IMR-90 (cell line): Measurements from ENCODE around the gene GGT6. TPM values are rescaled to one million over a fixed set of nuclear protein-coding genes. Genes with fewer than 3 reads are reported as not detected.
A peak's percentile ranks its signal among the peaks of the same experiment; 100 is the strongest.

Experiments used
- ATAC-seq: fragments of 200-7000 bp; cut with Tn5 transposase; 2 replicates; pipeline ENCODE4 v1.9.1; 2020; ENCODE audit warnings: low read depth, mild to moderate bottlenecking, moderate library complexity
- BruUV-seq: library from RNA; stranded (reverse); fragments of 400-500 nt; replicated peaks from 2 replicates; lab custom pipeline; 2021; lab: Mats Ljungman, UMichigan
- CTCF ChIA-PET: fragments of 300-600 bp; formaldehyde crosslinking; extraction: SDS; loops from one replicate; lab custom pipeline; 2021; ENCODE audit warnings: antibody characterized with exemption; lab: Yijun Ruan, JAX
- POLR2A ChIA-PET: fragments of 300-600 bp; sonication (Branson Sonifier 250); formaldehyde crosslinking; loops from one replicate; lab custom pipeline; 2022; ENCODE audit warnings: antibody characterized with exemption; ENCODE audit not compliant: unreplicated experiment; lab: Charles Lee
- DNase-seq: peaks from one replicate; pipeline ENCODE4 v3.0.0; 2013
- H2AFZ ChIP-seq: replicated peaks from 2 replicates; pipeline ENCODE3; 2013; ENCODE audit warnings: low read length, mild to moderate bottlenecking; ENCODE audit not compliant: poor library complexity
- H2AK5ac ChIP-seq: 2 replicates; pipeline ENCODE4 v1.6.1; 2013; ENCODE audit warnings: low read depth, low read length, inconsistent platforms
- H2AK9ac ChIP-seq: replicated peaks from 2 replicates; pipeline ENCODE3; 2013; ENCODE audit warnings: mild to moderate bottlenecking, low read depth, low read length, moderate library complexity; ENCODE audit not compliant: poor library complexity
- H2BK120ac ChIP-seq: 2 replicates; pipeline ENCODE4 v1.6.1; 2013; ENCODE audit warnings: low read depth, low read length, inconsistent platforms
- H2BK15ac ChIP-seq: 3 replicates; pipeline ENCODE4 v1.6.1; 2013; ENCODE audit warnings: low read depth, low read length, inconsistent platforms
- H2BK20ac ChIP-seq: 2 replicates; pipeline ENCODE4 v1.6.1; 2013; ENCODE audit warnings: low read depth, mild to moderate bottlenecking, inconsistent platforms, low read length, moderate library complexity
- H2BK5ac ChIP-seq: 2 replicates; pipeline ENCODE4 v1.6.1; 2013; ENCODE audit warnings: mild to moderate bottlenecking, low read depth, low read length, inconsistent platforms; ENCODE audit not compliant: poor library complexity, severe bottlenecking
- H3K14ac ChIP-seq: replicated peaks from 2 replicates; pipeline ENCODE4 v1.6.1; 2013; ENCODE audit warnings: low read depth, low read length, inconsistent platforms
- H3K18ac ChIP-seq: 2 replicates; pipeline ENCODE4 v1.6.1; 2013; ENCODE audit warnings: low read depth, low read length, control low read depth
- H3K23ac ChIP-seq: 2 replicates; pipeline ENCODE4 v1.6.1; 2013; ENCODE audit warnings: low read depth, low read length, inconsistent platforms
- H3K27ac ChIP-seq: 2 replicates; pipeline ENCODE4 v1.5.1; 2013; ENCODE audit warnings: mild to moderate bottlenecking, control low read depth, low read length; ENCODE audit not compliant: insufficient read depth
- H3K27me3 ChIP-seq: 2 replicates; pipeline ENCODE4 v1.6.1; 2013; ENCODE audit warnings: low read length; ENCODE audit not compliant: control insufficient read depth, insufficient read depth
- H3K36me3 ChIP-seq: 2 replicates; pipeline ENCODE4 v1.6.1; 2013; ENCODE audit warnings: low read length, mixed read lengths; ENCODE audit not compliant: control insufficient read depth, insufficient read depth
- H3K4ac ChIP-seq: 2 replicates; pipeline ENCODE4 v1.6.1; 2013; ENCODE audit warnings: low read depth, low read length, inconsistent platforms
- H3K4me1 ChIP-seq: 2 replicates; pipeline ENCODE4 v1.6.1; 2013; ENCODE audit warnings: low read length, mixed read lengths; ENCODE audit not compliant: control insufficient read depth, insufficient read depth
- H3K4me2 ChIP-seq: 2 replicates; pipeline ENCODE4 v1.6.1; 2013; ENCODE audit warnings: low read depth, mild to moderate bottlenecking, control low read depth, low read length, moderate library complexity
- H3K4me3 ChIP-seq: 2 replicates; pipeline ENCODE4 v1.5.1; 2013; ENCODE audit warnings: low read depth, mild to moderate bottlenecking, control low read depth, low read length, moderate library complexity; ENCODE audit not compliant: insufficient read depth
- H3K56ac ChIP-seq: 2 replicates; pipeline ENCODE4 v1.6.1; 2013; ENCODE audit warnings: low read length, inconsistent platforms; ENCODE audit not compliant: insufficient read depth; ENCODE audit errors: extremely low read depth
- H3K79me1 ChIP-seq, 2 experiments: 2 replicates each; pipeline ENCODE4 v1.6.1; 2013; ENCODE audit warnings: low read length in 2 of 2, inconsistent platforms in 1 of 2, low read depth in 1 of 2
- H3K9ac ChIP-seq: 2 replicates; pipeline ENCODE4 v1.6.1; 2013; ENCODE audit warnings: low read depth, low read length, control low read depth
- H3K9me1 ChIP-seq: 2 replicates; pipeline ENCODE4 v1.6.1; 2013; ENCODE audit warnings: low read length, inconsistent platforms; ENCODE audit not compliant: insufficient read depth
- H3K9me3 ChIP-seq: 2 replicates; pipeline ENCODE4 v1.6.1; 2013; ENCODE audit warnings: low read length; ENCODE audit not compliant: control insufficient read depth, insufficient read depth
- H4K20me1 ChIP-seq: 2 replicates; pipeline ENCODE4 v1.6.1; 2013; ENCODE audit warnings: low read length, inconsistent platforms; ENCODE audit not compliant: insufficient read depth
- H4K5ac ChIP-seq: 2 replicates; pipeline ENCODE4 v1.6.1; 2013; ENCODE audit warnings: mild to moderate bottlenecking, low read depth, low read length, control low read depth
- H4K8ac ChIP-seq, 2 experiments: 2 replicates each; pipeline ENCODE4 v1.6.1; 2013; ENCODE audit warnings: low read depth in 2 of 2, low read length in 2 of 2, control low read depth in 1 of 2, inconsistent platforms in 1 of 2
- H4K91ac ChIP-seq: 2 replicates; pipeline ENCODE4 v1.6.1; 2013; ENCODE audit warnings: low read depth, low read length, inconsistent platforms; ENCODE audit not compliant: insufficient read depth
- CHD1 ChIP-seq: IDR thresholded peaks from 2 replicates; pipeline ENCODE4 v1.6.1; 2012; ENCODE audit warnings: low read depth, low read length, improper control_type of control experiment
- CTCF ChIP-seq: conservative IDR thresholded peaks from 2 replicates; pipeline ENCODE4 v1.5.1; 2012; ENCODE audit warnings: mild to moderate bottlenecking, low read depth, low read length, improper control_type of control experiment
- MAFK ChIP-seq: IDR thresholded peaks from 2 replicates; pipeline ENCODE4 v1.6.1; 2012; ENCODE audit warnings: low read depth, low read length, improper control_type of control experiment
- MAZ ChIP-seq: IDR thresholded peaks from 2 replicates; pipeline ENCODE4 v1.6.1; 2012; ENCODE audit warnings: low read depth, mild to moderate bottlenecking, low read length, improper control_type of control experiment, moderate library complexity, borderline replicate concordance
- NFE2L2 ChIP-seq: fragments of 150-350 bp; IDR thresholded peaks from 2 replicates; pipeline ENCODE4 v1.6.1; 2016; ENCODE audit warnings: low read depth, mild to moderate bottlenecking, low read length
- RCOR1 ChIP-seq: IDR thresholded peaks from 2 replicates; pipeline ENCODE4 v1.6.1; 2012; ENCODE audit warnings: mild to moderate bottlenecking, low read length, improper control_type of control experiment; ENCODE audit not compliant: insufficient replicate concordance
- RFX5 ChIP-seq: IDR thresholded peaks from 2 replicates; pipeline ENCODE4 v1.8.0; 2012; ENCODE audit warnings: low read depth, mild to moderate bottlenecking, low read length, moderate library complexity
- WGBS, 2 experiments: methylation state at CpG; one replicate each; pipeline versions ENCODE4 v1.1.5 to v1.1.7; 2013; ENCODE audit warnings: missing lambda C conversion rate in 2 of 2; ENCODE audit not compliant: insufficient read length in 1 of 2; ENCODE audit errors: extremely low coverage in 2 of 2; 5-methylcytosine and 5-hydroxymethylcytosine counted together
- dilution Hi-C: fragments of 300-500 bp; cut with HindIII; formaldehyde crosslinking; loops from one replicate; pipeline ENCODE4 v1.14.3; 2018; ENCODE audit warnings: low sequenced_read_pairs; ENCODE audit not compliant: unreplicated experiment
- in situ Hi-C: fragments of 300-500 bp; cut with MboI; formaldehyde crosslinking; loops from 3 replicates; pipeline ENCODE4 v1.14.3; 2019; ENCODE audit warnings: low sequenced_read_pairs, inconsistent platforms, mixed read lengths
- intact Hi-C: fragments of 100-400 bp; cut with micrococcal nuclease; formaldehyde crosslinking; loops from 2 replicates; pipeline ENCODE4 v1.10.0; 2022
- polyA plus RNA-seq, 3 experiments: library from polyadenylated mRNA; depleted of rRNA; stranded (reverse); fragments of >200 nt; gene quantifications; 2 replicates each; pipeline ENCODE4 v1.2.3, GENCODE V29; 2012; ENCODE audit warnings: low replicate concordance in 1 of 3
- total RNA-seq: library from RNA; depleted of rRNA; stranded (reverse); fragments of >200 nt; gene quantifications from 2 replicates; pipeline ENCODE4 v1.2.3, GENCODE V29; 2012

The GGT6 gene
- total and polyA plus RNA-seq, 2 of the 4 experiments (the other 2 are of a cell fraction) = not detected

DNA sequence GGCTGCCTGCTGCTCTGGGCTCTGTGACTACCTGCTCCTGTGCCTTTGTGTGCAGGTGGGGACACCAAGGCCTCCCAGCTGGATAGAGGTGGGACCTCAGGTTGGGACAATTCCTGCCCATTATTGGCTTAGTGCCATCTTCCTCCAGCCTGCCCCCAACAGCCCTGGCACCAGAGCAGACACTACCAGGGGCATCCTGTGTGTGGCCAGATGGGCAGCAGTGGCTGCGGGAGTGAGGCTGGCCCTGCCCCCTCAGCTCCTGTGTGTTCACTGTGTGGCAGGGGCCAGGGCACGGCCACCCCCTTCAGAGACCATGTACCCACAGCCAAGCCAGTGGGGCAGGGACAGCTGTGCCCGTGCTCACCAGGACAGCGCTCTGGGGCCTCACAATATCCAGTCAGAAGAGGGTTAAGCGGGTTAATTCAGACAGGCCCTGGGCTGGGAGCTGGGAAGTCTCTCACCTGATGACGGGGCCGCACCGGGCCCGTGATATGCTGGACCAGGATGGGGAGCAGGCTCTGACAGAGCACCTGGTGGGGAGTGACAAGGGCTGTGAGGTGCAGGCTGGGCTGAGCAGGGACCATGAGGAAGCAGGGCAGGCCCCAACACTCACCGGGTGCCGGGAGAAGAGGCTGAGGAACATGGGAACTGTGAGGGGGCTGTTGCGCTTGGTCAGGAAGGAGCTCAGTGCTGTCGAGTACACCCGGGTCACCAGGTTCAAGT lies 18.2 kb downstream of the GGT6 start:
- Histone ChIP-seq H4K8ac (no peak overlapping the region), H2BK15ac (no peak overlapping the region), H3K56ac (no peak overlapping the region), H3K23ac (no peak overlapping the region), H2AK5ac (no peak overlapping the region), H2BK5ac (no peak overlapping the region), H3K4ac (no peak overlapping the region), H4K20me1 (peaks cover 15% of the 10 kb centered on the region), H3K4me2 (no peak overlapping the region), H3K79me1 (no peaks in the 10 kb centered on the region; a peak in 2 of 4 replicates), H2BK20ac (no peak overlapping the region), H3K18ac (no peak overlapping the region), H3K9ac (no peak overlapping the region), H3K4me3 (no peak overlapping the region), H3K27ac (no peak overlapping the region), H2AK9ac (no peak overlapping the region), H2AFZ (peak overlapping the region; percentile 67), H3K14ac (no peak overlapping the region), H4K91ac (no peak overlapping the region), H3K9me1 (no peaks in the 10 kb centered on the region), H3K27me3 (no peaks in the 10 kb centered on the region), H3K36me3 (peaks cover 70% of the 10 kb centered on the region), H4K5ac (no peak overlapping the region), H3K4me1 (no peaks in the 10 kb centered on the region), H2BK120ac (no peak overlapping the region), H3K9me3 (no peaks in the 10 kb centered on the region)
- ChIA-PET POLR2A (no interaction called here), CTCF (interaction anchor here (1.0 kb wide), 1 partner anchor 26 kb away, joined by 3 read pairs; no protein-coding TSS in a partner anchor)
- no TSS peak for BruUV-seq
- ATAC-seq (no peak), DNase-seq (no peak)
- intact Hi-C loops (no loop called here), in situ Hi-C loops (no loop called here), dilution Hi-C loops (no loop called here)
- 93% methylated on average over 5 of the region's 14 CpGs; no CpG with 5 or more reads in 1 of the 2 experiments for WGBS, 2 experiments
- TF ChIP-seq RFX5 (no peak), CHD1 (no peak), CTCF (no peak), MAZ (no peak), RCOR1 (no peak), NFE2L2 (no peak), MAFK (no peak)
